Measurements from ENCODE around the gene HIPK1. TPM values are rescaled to one million over a fixed set of nuclear protein-coding genes. Genes with fewer than 3 reads are reported as not detected.

Gene HIPK1
- 18.6 and 19.1 TPM in 2 replicates for total RNA-seq

GRCh38 chr1:113928941-113929749 lies at the start of gene HIPK1:
Gene HIPK1, plus strand, starts transcription at chr1:113929324.

GRCh38 chr1:113887402-113888175 lies 41.5 kb upstream of the HIPK1 start, which contains the start of gene BCL2L15:
Gene BCL2L15, minus strand, starts transcription at chr1:113887581. Its CDS starts 206 bp downstream, at chr1:113887375.

GRCh38 chr1:113904674-113905434 lies 24.3 kb upstream of the HIPK1 start, which contains the start of the genes AP4B1 and DCLRE1B:
Gene AP4B1, minus strand, starts transcription at chr1:113904799. Its CDS starts 82 bp downstream, at chr1:113904717.
Gene DCLRE1B, plus strand, starts transcription at chr1:113905326. Its CDS starts 261 bp downstream, at chr1:113905587.

GRCh38 chr1:113978863-113979702 lies 50.0 kb downstream of the HIPK1 start, which contains the start of gene OLFML3:
Gene OLFML3, plus strand, starts transcription at chr1:113979474. Its CDS starts 43 bp downstream, at chr1:113979517.

Other genes with a start within 250 kb of the HIPK1 start
- 42.3 and 52.4 TPM in 2 replicates for gene PHTF1, start 169.8 kb upstream of the HIPK1 start, total RNA-seq
- gene RSBN1, start 116.8 kb upstream of the HIPK1 start, total RNA-seq: 10.6 and 11.5 TPM in 2 replicates
- 0.66 and 0.75 TPM in 2 replicates for gene PTPN22, start 57.6 kb upstream of the HIPK1 start, total RNA-seq
- gene BCL2L15, start 41.7 kb upstream of the HIPK1 start, total RNA-seq: 0.11 and 0.12 TPM in 2 replicates
- 19.0 and 29.9 TPM in 2 replicates for gene AP4B1, start 24.5 kb upstream of the HIPK1 start, total RNA-seq
- gene DCLRE1B, start 24.0 kb upstream of the HIPK1 start, total RNA-seq: 1.2 and 3.7 TPM in 2 replicates
- gene OLFML3, start 50.1 kb downstream of the HIPK1 start, total RNA-seq: 187 and 300 TPM in 2 replicates
- not detected in 2 replicates for gene SYT6, start 224.5 kb downstream of the HIPK1 start, total RNA-seq